Stimulated activated CD4-positive, alpha-beta T cell treated with anti-CD3 and anti-CD28 coated beads, Interleukin-4, amount 100 ng/mL, for 4 hours (primary cell): ENCODE data around the gene CRTC2.

ENCODE experiments used
- DNase-seq, 2 experiments: peaks; one replicate each; pipeline ENCODE4 v3.0.0-alpha.2; 2020

Gene CRTC2

GRCh38 chr1:153945131-153945794 is 13.1 kb downstream of the CRTC2 start:
- peak; percentile 62 to 75 for DNase-seq

- no peak for DNase-seq
Measured at GRCh38 chr1:153944827-153945117, 13.6 kb downstream of the CRTC2 start.

GRCh38 chr1:153944005-153944826 is 14.2 kb downstream of the CRTC2 start:
- DNase-seq = no peak

GRCh38 chr1:153942766-153943549 is 15.5 kb downstream of the CRTC2 start:
- no peak for DNase-seq

- DNase-seq = no peak
Measured at GRCh38 chr1:153941826-153942725, 16.3 kb downstream of the CRTC2 start.

- DNase-seq = no peak
Measured at GRCh38 chr1:153940756-153941155, 17.7 kb downstream of the CRTC2 start.

- DNase-seq = no peak
Measured at GRCh38 chr1:153939476-153939875, 18.9 kb downstream of the CRTC2 start.

- DNase-seq = no peak
Measured at GRCh38 chr1:153938996-153939395, 19.4 kb downstream of the CRTC2 start.

- DNase-seq = no peak
Measured at GRCh38 chr1:153937331-153937730, 21.1 kb downstream of the CRTC2 start.

- no peak for DNase-seq
Measured at GRCh38 chr1:153936011-153936802, 22.2 kb downstream of the CRTC2 start.

GRCh38 chr1:153934746-153935145 is 23.7 kb downstream of the CRTC2 start:
- DNase-seq = no peak

GRCh38 chr1:153933955-153934354 is 24.5 kb downstream of the CRTC2 start:
- no peak for DNase-seq

GRCh38 chr1:153933430-153933829 is 25.0 kb downstream of the CRTC2 start:
- DNase-seq = no peak

- DNase-seq = no peak
Measured at GRCh38 chr1:153932156-153933131, 26.0 kb downstream of the CRTC2 start.

- DNase-seq = no peak
Measured at GRCh38 chr1:153929981-153930948, 28.1 kb downstream of the CRTC2 start.

GRCh38 chr1:153929426-153929825 is 29.0 kb downstream of the CRTC2 start:
- no peak for DNase-seq

- no peak for DNase-seq
Measured at GRCh38 chr1:153928791-153929341, 29.5 kb downstream of the CRTC2 start.

GRCh38 chr1:153928245-153928644 is 30.2 kb downstream of the CRTC2 start:
- DNase-seq = no peak

- DNase-seq = no peak
Measured at GRCh38 chr1:153926405-153926804, 32.0 kb downstream of the CRTC2 start.
